ENCODE results near the gene SLC8A3.

DNA sequence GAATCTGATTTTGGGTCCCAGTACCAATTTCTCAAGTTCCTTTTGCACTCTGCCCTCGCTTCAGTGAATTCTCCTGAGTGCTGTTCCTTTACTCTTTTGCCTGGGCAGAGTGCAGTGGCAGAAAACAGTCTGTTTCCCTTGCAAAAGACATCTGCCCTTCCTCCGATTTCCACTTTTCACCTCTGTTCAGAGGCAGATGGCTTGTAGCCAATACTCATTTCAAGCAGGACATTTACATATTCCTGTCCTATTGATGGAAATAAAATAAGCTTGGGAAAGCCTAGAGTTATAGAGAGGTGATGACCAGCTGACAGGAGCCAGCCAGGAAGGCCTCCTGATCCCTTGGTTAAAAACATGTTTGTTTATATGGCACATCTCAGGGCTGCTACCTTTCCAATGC, 111.0 kb downstream of the SLC8A3 start:
- TF ChIP-seq, protein P1, sequence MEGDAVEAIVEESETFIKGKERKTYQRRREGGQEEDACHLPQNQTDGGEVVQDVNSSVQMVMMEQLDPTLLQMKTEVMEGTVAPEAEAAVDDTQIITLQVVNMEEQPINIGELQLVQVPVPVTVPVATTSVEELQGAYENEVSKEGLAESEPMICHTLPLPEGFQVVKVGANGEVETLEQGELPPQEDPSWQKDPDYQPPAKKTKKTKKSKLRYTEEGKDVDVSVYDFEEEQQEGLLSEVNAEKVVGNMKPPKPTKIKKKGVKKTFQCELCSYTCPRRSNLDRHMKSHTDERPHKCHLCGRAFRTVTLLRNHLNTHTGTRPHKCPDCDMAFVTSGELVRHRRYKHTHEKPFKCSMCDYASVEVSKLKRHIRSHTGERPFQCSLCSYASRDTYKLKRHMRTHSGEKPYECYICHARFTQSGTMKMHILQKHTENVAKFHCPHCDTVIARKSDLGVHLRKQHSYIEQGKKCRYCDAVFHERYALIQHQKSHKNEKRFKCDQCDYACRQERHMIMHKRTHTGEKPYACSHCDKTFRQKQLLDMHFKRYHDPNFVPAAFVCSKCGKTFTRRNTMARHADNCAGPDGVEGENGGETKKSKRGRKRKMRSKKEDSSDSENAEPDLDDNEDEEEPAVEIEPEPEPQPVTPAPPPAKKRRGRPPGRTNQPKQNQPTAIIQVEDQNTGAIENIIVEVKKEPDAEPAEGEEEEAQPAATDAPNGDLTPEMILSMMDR (IDR thresholded peaks at IDR 0.05) = no peak
- TF ChIP-seq KDM1A (IDR thresholded peaks at IDR 0.05; ENCODE audit: low read depth) = no peak
- TF ChIP-seq, protein P2, sequence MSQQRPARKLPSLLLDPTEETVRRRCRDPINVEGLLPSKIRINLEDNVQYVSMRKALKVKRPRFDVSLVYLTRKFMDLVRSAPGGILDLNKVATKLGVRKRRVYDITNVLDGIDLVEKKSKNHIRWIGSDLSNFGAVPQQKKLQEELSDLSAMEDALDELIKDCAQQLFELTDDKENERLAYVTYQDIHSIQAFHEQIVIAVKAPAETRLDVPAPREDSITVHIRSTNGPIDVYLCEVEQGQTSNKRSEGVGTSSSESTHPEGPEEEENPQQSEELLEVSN (IDR thresholded peaks at IDR 0.05; ENCODE audit: borderline replicate concordance, low read depth) = no peak
